DOHH2 (cell line): ENCODE results near the gene EPS15.
"Not testable (repeated sequence)": the region's sequence is repeated elsewhere in the genome, so short reads cannot be mapped to it uniquely, and the experiment has no call there.

Source experiments
- EZH2phosphoT487 ChIP-seq: fragments of 200-600 bp; sonication (generic); IDR thresholded peaks from 2 replicates; pipeline ENCODE4 v1.6.1; 2017; ENCODE audit warnings: borderline replicate concordance, mild to moderate bottlenecking, antibody characterized with exemption, low read length, moderate library complexity, mixed read lengths
- TF ChIP-seq, protein P1 (sequence below): fragments of 200-600 bp; sonication (generic); IDR thresholded peaks from one replicate; pipeline ENCODE4 v1.5.1; 2014; ENCODE audit warnings: antibody characterized with exemption, mild to moderate bottlenecking, low read depth, low read length; ENCODE audit not compliant: poor library complexity, severe bottlenecking

DNA sequence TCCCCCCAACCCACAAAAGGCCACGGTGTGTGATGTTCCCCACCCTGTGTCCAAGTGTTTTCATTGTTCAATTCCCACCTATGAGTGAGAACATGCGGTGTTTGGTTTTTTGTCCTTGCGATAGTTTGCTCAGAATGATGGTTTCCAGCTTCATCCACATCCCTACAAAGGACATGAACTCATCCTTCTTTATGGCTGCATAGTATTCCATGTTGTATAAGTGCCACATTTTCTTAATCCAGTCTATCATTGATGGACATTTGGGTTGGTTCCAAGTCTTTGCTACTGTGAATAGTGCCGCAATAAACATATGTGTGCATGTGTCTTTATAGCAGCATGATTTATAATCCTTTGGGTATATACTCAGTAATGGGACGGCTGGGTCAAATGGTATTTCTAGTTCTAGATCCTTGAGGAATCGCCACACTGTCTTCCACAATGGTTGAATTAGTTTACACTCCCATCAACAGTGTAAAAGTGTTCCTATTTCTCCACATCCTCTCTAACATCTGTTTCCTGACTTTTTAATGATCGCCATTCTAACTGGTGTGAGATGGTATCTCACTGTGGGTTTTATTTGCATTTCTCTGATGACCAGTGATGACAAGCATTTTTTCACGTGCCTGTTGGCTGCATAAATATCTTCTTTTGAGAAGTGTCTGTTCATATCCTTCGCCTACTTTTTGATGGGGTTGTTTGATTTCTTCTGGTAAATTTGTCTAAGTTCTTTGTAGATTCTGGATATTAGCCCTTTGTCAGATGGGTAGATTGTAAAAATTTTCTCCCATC, 44.0 kb downstream of the EPS15 start:
- TF ChIP-seq, protein P1, sequence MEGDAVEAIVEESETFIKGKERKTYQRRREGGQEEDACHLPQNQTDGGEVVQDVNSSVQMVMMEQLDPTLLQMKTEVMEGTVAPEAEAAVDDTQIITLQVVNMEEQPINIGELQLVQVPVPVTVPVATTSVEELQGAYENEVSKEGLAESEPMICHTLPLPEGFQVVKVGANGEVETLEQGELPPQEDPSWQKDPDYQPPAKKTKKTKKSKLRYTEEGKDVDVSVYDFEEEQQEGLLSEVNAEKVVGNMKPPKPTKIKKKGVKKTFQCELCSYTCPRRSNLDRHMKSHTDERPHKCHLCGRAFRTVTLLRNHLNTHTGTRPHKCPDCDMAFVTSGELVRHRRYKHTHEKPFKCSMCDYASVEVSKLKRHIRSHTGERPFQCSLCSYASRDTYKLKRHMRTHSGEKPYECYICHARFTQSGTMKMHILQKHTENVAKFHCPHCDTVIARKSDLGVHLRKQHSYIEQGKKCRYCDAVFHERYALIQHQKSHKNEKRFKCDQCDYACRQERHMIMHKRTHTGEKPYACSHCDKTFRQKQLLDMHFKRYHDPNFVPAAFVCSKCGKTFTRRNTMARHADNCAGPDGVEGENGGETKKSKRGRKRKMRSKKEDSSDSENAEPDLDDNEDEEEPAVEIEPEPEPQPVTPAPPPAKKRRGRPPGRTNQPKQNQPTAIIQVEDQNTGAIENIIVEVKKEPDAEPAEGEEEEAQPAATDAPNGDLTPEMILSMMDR: not testable (repeated sequence)
- TF ChIP-seq EZH2phosphoT487: not testable (repeated sequence)
